Lower leg skin (tissue), 3 donors: ENCODE results near the gene ZNF292.

Experiments used
- POLR2A ChIP-seq, 2 donors: fragments of 450-650 bp; IDR thresholded peaks; one replicate each; pipeline ENCODE4 v1.6.1; 2016 to 2017; ENCODE audit warnings: antibody characterized with exemption in 2 of 2, mild to moderate bottlenecking in 1 of 2, moderate library complexity in 1 of 2
- TF ChIP-seq, protein P1 (sequence below), 3 donors: fragments of 450-650 bp; IDR thresholded peaks; one replicate each; pipeline ENCODE4 v1.5.1; 2016; ENCODE audit warnings: antibody characterized with exemption in 3 of 3, mild to moderate bottlenecking in 3 of 3, moderate library complexity in 2 of 3

DNA sequence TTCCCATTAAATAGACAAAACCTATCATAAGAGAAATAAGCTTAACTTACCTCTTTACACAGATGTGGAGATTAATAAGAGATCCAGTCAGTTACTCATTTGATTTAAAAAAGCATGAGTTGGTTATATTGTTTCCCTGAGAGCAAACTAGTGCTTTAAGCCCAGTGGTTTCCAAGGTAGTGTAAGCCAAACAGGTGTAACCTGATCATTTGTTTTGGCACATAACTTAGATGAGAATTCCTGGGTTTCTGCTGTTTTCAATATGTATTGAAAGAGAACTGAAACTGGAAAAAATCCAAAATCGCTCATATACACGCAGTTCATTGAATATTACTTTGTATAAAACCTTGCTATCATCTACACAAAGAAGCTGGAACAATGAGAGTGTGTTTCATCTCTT, 136.5 kb downstream of the ZNF292 start:
- TF ChIP-seq POLR2A (IDR thresholded peaks at IDR 0.05) = no peak
- TF ChIP-seq, protein P1, sequence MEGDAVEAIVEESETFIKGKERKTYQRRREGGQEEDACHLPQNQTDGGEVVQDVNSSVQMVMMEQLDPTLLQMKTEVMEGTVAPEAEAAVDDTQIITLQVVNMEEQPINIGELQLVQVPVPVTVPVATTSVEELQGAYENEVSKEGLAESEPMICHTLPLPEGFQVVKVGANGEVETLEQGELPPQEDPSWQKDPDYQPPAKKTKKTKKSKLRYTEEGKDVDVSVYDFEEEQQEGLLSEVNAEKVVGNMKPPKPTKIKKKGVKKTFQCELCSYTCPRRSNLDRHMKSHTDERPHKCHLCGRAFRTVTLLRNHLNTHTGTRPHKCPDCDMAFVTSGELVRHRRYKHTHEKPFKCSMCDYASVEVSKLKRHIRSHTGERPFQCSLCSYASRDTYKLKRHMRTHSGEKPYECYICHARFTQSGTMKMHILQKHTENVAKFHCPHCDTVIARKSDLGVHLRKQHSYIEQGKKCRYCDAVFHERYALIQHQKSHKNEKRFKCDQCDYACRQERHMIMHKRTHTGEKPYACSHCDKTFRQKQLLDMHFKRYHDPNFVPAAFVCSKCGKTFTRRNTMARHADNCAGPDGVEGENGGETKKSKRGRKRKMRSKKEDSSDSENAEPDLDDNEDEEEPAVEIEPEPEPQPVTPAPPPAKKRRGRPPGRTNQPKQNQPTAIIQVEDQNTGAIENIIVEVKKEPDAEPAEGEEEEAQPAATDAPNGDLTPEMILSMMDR (IDR thresholded peaks at IDR 0.05) = no peak
